ENCODE measurements around the gene CDK5RAP1. TPM values are rescaled to one million over a fixed set of nuclear protein-coding genes. Genes with fewer than 3 reads are reported as not detected.

The CDK5RAP1 gene
- total and polyA plus RNA-seq, 4 donors, result 11.3 to 22.1 (median 14.8) TPM

DNA sequence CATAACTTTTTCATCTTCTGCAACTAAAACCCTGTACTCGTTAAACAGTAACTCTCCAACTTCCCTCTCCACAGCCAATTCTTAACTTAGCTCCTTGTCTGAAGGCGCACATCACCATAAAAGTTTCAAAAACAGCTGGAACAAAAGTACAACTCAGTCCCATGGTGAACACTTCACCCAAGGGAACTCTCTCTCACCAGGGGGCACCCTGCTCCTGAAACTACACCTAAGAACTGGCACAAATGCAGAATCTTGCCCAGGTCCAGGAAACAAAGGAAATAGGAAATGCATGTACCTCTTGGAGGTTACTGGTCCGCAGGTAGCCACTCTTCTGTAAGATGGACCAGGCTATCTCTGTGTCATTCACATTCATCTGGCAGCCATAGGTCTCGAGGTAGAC is 6.6 kb downstream of the CDK5RAP1 start:
- H3K4me1 ChIP-seq (ENCODE audit: control insufficient read depth in 4 of 4, insufficient read depth in 4 of 4, low read length in 3 of 4), result peaks cover 0 to 5% (median 1%) of the 10 kb centered on the region in 4 donors
- H3K27ac ChIP-seq (ENCODE audit: low read depth in 1 of 2, low read length in 2 of 2), result no peak overlapping the region
- no peaks in the 10 kb centered on the region for H3K27me3 ChIP-seq (ENCODE audit: control insufficient read depth in 4 of 4, insufficient read depth in 4 of 4, low read length in 3 of 4)
- TF ChIP-seq FOXA1 (IDR thresholded peaks at IDR 0.05), result no peak
- no peak for TF ChIP-seq HNF4A (conservative IDR thresholded peaks at IDR 0.05)
- TF ChIP-seq, protein P1, sequence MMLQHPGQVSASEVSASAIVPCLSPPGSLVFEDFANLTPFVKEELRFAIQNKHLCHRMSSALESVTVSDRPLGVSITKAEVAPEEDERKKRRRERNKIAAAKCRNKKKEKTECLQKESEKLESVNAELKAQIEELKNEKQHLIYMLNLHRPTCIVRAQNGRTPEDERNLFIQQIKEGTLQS (IDR thresholded peaks at IDR 0.05), result no peak
- TF ChIP-seq SP1 (IDR thresholded peaks at IDR 0.05), result no peak
- TF ChIP-seq EGR1 (IDR thresholded peaks at IDR 0.05; ENCODE audit: low read depth in 2 of 2), result no peak
- TF ChIP-seq, protein P2, sequence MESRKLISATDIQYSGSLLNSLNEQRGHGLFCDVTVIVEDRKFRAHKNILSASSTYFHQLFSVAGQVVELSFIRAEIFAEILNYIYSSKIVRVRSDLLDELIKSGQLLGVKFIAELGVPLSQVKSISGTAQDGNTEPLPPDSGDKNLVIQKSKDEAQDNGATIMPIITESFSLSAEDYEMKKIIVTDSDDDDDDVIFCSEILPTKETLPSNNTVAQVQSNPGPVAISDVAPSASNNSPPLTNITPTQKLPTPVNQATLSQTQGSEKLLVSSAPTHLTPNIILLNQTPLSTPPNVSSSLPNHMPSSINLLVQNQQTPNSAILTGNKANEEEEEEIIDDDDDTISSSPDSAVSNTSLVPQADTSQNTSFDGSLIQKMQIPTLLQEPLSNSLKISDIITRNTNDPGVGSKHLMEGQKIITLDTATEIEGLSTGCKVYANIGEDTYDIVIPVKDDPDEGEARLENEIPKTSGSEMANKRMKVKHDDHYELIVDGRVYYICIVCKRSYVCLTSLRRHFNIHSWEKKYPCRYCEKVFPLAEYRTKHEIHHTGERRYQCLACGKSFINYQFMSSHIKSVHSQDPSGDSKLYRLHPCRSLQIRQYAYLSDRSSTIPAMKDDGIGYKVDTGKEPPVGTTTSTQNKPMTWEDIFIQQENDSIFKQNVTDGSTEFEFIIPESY (IDR thresholded peaks at IDR 0.05), result no peak
- TF ChIP-seq, protein P3, sequence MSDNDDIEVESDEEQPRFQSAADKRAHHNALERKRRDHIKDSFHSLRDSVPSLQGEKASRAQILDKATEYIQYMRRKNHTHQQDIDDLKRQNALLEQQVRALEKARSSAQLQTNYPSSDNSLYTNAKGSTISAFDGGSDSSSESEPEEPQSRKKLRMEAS (IDR thresholded peaks at IDR 0.05), result no peak
- TF ChIP-seq HNF4G (IDR thresholded peaks at IDR 0.05), result no peak
- TF ChIP-seq RXRA (IDR thresholded peaks at IDR 0.05), result no peak
- TF ChIP-seq, protein P4, sequence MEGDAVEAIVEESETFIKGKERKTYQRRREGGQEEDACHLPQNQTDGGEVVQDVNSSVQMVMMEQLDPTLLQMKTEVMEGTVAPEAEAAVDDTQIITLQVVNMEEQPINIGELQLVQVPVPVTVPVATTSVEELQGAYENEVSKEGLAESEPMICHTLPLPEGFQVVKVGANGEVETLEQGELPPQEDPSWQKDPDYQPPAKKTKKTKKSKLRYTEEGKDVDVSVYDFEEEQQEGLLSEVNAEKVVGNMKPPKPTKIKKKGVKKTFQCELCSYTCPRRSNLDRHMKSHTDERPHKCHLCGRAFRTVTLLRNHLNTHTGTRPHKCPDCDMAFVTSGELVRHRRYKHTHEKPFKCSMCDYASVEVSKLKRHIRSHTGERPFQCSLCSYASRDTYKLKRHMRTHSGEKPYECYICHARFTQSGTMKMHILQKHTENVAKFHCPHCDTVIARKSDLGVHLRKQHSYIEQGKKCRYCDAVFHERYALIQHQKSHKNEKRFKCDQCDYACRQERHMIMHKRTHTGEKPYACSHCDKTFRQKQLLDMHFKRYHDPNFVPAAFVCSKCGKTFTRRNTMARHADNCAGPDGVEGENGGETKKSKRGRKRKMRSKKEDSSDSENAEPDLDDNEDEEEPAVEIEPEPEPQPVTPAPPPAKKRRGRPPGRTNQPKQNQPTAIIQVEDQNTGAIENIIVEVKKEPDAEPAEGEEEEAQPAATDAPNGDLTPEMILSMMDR (IDR thresholded peaks at IDR 0.05; ENCODE audit: low read depth, low read length, missing input control), result no peak
- TF ChIP-seq RAD21 (IDR thresholded peaks at IDR 0.05), result no peak
- no peak for TF ChIP-seq GABPA (IDR thresholded peaks at IDR 0.05 in 1 of 2, conservative IDR thresholded peaks at IDR 0.05 in 1 of 2)
- DNase-seq (ENCODE audit: low spot score), result no peak
- 95% methylated on average over 4 of the region's 4 CpGs for WGBS
- H3K4me3 ChIP-seq (ENCODE audit: low read depth in 1 of 3, low read length in 3 of 3), result no peak overlapping the region
- peaks cover 9 to 32% (median 21%) of the 10 kb centered on the region in 4 donors for H3K36me3 ChIP-seq (ENCODE audit: control insufficient read depth in 4 of 4, insufficient read depth in 3 of 4, low read depth in 1 of 4, low read length in 3 of 4)
- no peaks in the 10 kb centered on the region for H3K9me3 ChIP-seq (ENCODE audit: control insufficient read depth in 4 of 4, low read length in 3 of 4)
- no peak overlapping the region for H3K9ac ChIP-seq (ENCODE audit: low read depth in 1 of 2, low read length in 2 of 2)

DNA sequence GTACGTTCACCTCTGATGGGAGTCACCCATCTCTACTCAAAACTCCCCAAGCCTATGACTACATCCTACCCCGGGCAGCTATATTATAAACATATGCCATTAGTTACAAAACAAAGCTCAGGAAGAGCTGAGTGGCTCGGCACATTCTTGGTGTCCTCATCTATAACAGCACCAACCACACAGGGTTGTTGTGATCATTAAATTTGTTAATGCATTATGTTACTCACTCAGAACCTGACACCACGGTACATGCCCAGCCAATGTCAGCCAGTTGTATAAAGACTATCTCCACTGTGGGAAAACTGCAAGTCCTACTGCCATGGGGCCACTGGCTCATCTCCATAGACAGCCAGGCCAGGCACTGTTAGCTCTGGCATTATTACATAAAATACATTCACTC is 7.7 kb downstream of the CDK5RAP1 start:
- no peaks in the 10 kb centered on the region for H3K27me3 ChIP-seq (ENCODE audit: control insufficient read depth in 4 of 4, insufficient read depth in 4 of 4, low read length in 3 of 4)

More for the DNA sequence above, 7.7 kb downstream of the CDK5RAP1 start:
- Histone ChIP-seq H3K27ac (ENCODE audit: low read depth in 1 of 2, low read length in 2 of 2) (no peak overlapping the region), H3K36me3 (ENCODE audit: control insufficient read depth in 4 of 4, insufficient read depth in 3 of 4, low read depth in 1 of 4, low read length in 3 of 4) (peaks cover 12 to 32% (median 21%) of the 10 kb centered on the region in 4 donors), H3K9me3 (ENCODE audit: control insufficient read depth in 4 of 4, low read length in 3 of 4) (no peaks in the 10 kb centered on the region), H3K9ac (ENCODE audit: low read depth in 1 of 2, low read length in 2 of 2) (no peak overlapping the region), H3K4me1 (ENCODE audit: control insufficient read depth in 4 of 4, insufficient read depth in 4 of 4, low read length in 3 of 4) (no peaks in the 10 kb centered on the region), H3K4me3 (ENCODE audit: low read depth in 1 of 3, low read length in 3 of 3) (no peak overlapping the region)
- TF ChIP-seq, protein P5, sequence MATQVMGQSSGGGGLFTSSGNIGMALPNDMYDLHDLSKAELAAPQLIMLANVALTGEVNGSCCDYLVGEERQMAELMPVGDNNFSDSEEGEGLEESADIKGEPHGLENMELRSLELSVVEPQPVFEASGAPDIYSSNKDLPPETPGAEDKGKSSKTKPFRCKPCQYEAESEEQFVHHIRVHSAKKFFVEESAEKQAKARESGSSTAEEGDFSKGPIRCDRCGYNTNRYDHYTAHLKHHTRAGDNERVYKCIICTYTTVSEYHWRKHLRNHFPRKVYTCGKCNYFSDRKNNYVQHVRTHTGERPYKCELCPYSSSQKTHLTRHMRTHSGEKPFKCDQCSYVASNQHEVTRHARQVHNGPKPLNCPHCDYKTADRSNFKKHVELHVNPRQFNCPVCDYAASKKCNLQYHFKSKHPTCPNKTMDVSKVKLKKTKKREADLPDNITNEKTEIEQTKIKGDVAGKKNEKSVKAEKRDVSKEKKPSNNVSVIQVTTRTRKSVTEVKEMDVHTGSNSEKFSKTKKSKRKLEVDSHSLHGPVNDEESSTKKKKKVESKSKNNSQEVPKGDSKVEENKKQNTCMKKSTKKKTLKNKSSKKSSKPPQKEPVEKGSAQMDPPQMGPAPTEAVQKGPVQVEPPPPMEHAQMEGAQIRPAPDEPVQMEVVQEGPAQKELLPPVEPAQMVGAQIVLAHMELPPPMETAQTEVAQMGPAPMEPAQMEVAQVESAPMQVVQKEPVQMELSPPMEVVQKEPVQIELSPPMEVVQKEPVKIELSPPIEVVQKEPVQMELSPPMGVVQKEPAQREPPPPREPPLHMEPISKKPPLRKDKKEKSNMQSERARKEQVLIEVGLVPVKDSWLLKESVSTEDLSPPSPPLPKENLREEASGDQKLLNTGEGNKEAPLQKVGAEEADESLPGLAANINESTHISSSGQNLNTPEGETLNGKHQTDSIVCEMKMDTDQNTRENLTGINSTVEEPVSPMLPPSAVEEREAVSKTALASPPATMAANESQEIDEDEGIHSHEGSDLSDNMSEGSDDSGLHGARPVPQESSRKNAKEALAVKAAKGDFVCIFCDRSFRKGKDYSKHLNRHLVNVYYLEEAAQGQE (IDR thresholded peaks at IDR 0.05), result no peak
- TF ChIP-seq, protein P4 (IDR thresholded peaks at IDR 0.05; ENCODE audit: low read depth, low read length, missing input control), result no peak
- no peak for TF ChIP-seq YY1 (IDR thresholded peaks at IDR 0.05)
- TF ChIP-seq RXRA (IDR thresholded peaks at IDR 0.05), result no peak
- TF ChIP-seq, protein P3 (IDR thresholded peaks at IDR 0.05), result no peak
- TF ChIP-seq TAF1 (conservative IDR thresholded peaks at IDR 0.05), result no peak
- TF ChIP-seq FOXA2 (IDR thresholded peaks at IDR 0.05), result no peak
- no peak for TF ChIP-seq GABPA (IDR thresholded peaks at IDR 0.05 in 1 of 2, conservative IDR thresholded peaks at IDR 0.05 in 1 of 2)
- no peak for TF ChIP-seq HNF4A (conservative IDR thresholded peaks at IDR 0.05)
- TF ChIP-seq, protein P1 (IDR thresholded peaks at IDR 0.05), result no peak
- TF ChIP-seq, protein P2 (IDR thresholded peaks at IDR 0.05), result no peak
- TF ChIP-seq RAD21 (IDR thresholded peaks at IDR 0.05), result no peak
- DNase-seq (ENCODE audit: low spot score), result no peak
- WGBS, result 95% methylated on average over 4 of the region's 4 CpGs

Data from liver (tissue), 9 donors.